WTC11 (cell line): ENCODE results near the gene GSTM1.
"Not testable (repeated sequence)": the region's sequence is repeated elsewhere in the genome, so short reads cannot be mapped to it uniquely, and the experiment has no call there.

Source experiments
- CREB1 ChIP-seq: sonication (generic); formaldehyde crosslinking; IDR thresholded peaks from 2 replicates; pipeline ENCODE4 v1.8.0; 2023; ENCODE audit warnings: mild to moderate bottlenecking, missing genetic modification reagents
- ZBTB21 ChIP-seq: sonication (generic); formaldehyde crosslinking; IDR thresholded peaks from 2 replicates; pipeline ENCODE4 v1.8.1; 2023; ENCODE audit warnings: mild to moderate bottlenecking, missing genetic modification reagents, borderline replicate concordance
- ZNF121 ChIP-seq: sonication (generic); formaldehyde crosslinking; IDR thresholded peaks from 2 replicates; pipeline ENCODE4 v1.8.0; 2023; ENCODE audit warnings: missing genetic modification reagents
- ZNF263 ChIP-seq: sonication (generic); formaldehyde crosslinking; IDR thresholded peaks from 2 replicates; pipeline ENCODE4 v1.8.1; 2022; ENCODE audit warnings: low read depth, mild to moderate bottlenecking, moderate library complexity, missing genetic modification reagents
- TF ChIP-seq, protein P1 (sequence below): sonication (generic); formaldehyde crosslinking; IDR thresholded peaks from 2 replicates; pipeline ENCODE4 v1.8.1; 2022; ENCODE audit warnings: low read depth, missing genetic modification reagents, borderline replicate concordance
- TF ChIP-seq, protein P2 (sequence below): fragments of 200-600 bp; IDR thresholded peaks from 2 replicates; pipeline ENCODE4 v1.8.0; 2022; ENCODE audit warnings: antibody characterized with exemption
- TF ChIP-seq, protein P3 (sequence below): fragments of 250-450 bp; sonication (Bioruptor Pico); IDR thresholded peaks from 2 replicates; pipeline ENCODE4 v1.9.0; 2021; ENCODE audit warnings: mild to moderate bottlenecking, borderline replicate concordance
- TF ChIP-seq, protein P4 (sequence below): sonication (generic); formaldehyde crosslinking; IDR thresholded peaks from 2 replicates; pipeline ENCODE4 v1.8.1; 2022; ENCODE audit warnings: mild to moderate bottlenecking, missing genetic modification reagents, moderate library complexity, borderline replicate concordance

DNA sequence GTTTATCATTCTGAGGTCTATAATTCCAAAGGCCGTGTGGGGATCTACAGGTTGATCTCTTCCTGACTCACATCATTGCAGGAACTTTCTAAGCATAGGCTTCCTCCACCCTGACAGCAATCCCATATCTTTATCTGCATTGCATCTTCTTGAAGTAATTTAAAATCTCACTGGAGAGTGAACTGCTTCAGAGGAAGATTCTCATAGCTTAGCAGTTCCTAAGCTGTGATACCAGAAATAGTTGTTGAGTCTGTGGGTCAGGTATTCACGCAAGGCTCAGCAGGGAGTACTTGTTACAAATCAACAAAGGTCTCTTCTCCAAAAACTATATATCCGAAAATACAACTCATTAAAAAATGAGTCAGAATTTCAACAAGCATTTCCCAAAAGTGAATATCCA is 7.5 kb downstream of the GSTM1 start:
- TF ChIP-seq, protein P1, sequence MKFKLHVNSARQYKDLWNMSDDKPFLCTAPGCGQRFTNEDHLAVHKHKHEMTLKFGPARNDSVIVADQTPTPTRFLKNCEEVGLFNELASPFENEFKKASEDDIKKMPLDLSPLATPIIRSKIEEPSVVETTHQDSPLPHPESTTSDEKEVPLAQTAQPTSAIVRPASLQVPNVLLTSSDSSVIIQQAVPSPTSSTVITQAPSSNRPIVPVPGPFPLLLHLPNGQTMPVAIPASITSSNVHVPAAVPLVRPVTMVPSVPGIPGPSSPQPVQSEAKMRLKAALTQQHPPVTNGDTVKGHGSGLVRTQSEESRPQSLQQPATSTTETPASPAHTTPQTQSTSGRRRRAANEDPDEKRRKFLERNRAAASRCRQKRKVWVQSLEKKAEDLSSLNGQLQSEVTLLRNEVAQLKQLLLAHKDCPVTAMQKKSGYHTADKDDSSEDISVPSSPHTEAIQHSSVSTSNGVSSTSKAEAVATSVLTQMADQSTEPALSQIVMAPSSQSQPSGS (CRISPR knock-in tag): not testable (repeated sequence)
- TF ChIP-seq ZNF121 (CRISPR knock-in tag); CREB1; ZBTB21 (CRISPR knock-in tag); ZNF263 (CRISPR knock-in tag): not testable (repeated sequence)
- TF ChIP-seq, protein P2, sequence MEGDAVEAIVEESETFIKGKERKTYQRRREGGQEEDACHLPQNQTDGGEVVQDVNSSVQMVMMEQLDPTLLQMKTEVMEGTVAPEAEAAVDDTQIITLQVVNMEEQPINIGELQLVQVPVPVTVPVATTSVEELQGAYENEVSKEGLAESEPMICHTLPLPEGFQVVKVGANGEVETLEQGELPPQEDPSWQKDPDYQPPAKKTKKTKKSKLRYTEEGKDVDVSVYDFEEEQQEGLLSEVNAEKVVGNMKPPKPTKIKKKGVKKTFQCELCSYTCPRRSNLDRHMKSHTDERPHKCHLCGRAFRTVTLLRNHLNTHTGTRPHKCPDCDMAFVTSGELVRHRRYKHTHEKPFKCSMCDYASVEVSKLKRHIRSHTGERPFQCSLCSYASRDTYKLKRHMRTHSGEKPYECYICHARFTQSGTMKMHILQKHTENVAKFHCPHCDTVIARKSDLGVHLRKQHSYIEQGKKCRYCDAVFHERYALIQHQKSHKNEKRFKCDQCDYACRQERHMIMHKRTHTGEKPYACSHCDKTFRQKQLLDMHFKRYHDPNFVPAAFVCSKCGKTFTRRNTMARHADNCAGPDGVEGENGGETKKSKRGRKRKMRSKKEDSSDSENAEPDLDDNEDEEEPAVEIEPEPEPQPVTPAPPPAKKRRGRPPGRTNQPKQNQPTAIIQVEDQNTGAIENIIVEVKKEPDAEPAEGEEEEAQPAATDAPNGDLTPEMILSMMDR: not testable (repeated sequence)
- TF ChIP-seq, protein P3, sequence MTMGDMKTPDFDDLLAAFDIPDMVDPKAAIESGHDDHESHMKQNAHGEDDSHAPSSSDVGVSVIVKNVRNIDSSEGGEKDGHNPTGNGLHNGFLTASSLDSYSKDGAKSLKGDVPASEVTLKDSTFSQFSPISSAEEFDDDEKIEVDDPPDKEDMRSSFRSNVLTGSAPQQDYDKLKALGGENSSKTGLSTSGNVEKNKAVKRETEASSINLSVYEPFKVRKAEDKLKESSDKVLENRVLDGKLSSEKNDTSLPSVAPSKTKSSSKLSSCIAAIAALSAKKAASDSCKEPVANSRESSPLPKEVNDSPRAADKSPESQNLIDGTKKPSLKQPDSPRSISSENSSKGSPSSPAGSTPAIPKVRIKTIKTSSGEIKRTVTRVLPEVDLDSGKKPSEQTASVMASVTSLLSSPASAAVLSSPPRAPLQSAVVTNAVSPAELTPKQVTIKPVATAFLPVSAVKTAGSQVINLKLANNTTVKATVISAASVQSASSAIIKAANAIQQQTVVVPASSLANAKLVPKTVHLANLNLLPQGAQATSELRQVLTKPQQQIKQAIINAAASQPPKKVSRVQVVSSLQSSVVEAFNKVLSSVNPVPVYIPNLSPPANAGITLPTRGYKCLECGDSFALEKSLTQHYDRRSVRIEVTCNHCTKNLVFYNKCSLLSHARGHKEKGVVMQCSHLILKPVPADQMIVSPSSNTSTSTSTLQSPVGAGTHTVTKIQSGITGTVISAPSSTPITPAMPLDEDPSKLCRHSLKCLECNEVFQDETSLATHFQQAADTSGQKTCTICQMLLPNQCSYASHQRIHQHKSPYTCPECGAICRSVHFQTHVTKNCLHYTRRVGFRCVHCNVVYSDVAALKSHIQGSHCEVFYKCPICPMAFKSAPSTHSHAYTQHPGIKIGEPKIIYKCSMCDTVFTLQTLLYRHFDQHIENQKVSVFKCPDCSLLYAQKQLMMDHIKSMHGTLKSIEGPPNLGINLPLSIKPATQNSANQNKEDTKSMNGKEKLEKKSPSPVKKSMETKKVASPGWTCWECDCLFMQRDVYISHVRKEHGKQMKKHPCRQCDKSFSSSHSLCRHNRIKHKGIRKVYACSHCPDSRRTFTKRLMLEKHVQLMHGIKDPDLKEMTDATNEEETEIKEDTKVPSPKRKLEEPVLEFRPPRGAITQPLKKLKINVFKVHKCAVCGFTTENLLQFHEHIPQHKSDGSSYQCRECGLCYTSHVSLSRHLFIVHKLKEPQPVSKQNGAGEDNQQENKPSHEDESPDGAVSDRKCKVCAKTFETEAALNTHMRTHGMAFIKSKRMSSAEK (CRISPR knock-in tag): not testable (repeated sequence)
- TF ChIP-seq, protein P4, sequence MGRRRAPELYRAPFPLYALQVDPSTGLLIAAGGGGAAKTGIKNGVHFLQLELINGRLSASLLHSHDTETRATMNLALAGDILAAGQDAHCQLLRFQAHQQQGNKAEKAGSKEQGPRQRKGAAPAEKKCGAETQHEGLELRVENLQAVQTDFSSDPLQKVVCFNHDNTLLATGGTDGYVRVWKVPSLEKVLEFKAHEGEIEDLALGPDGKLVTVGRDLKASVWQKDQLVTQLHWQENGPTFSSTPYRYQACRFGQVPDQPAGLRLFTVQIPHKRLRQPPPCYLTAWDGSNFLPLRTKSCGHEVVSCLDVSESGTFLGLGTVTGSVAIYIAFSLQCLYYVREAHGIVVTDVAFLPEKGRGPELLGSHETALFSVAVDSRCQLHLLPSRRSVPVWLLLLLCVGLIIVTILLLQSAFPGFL (CRISPR knock-in tag): not testable (repeated sequence)
